HG03469 (cell line): ENCODE data around the gene IL2.

ENCODE experiments used
- ATAC-seq: cut with Tn5 transposase; IDR thresholded peaks from one replicate; pipeline ENCODE4 v1.9.1; 2021; ENCODE audit warnings: mild to moderate bottlenecking, moderate library complexity, moderate number of reproducible peaks; ENCODE audit not compliant: unreplicated experiment

Gene IL2

DNA sequence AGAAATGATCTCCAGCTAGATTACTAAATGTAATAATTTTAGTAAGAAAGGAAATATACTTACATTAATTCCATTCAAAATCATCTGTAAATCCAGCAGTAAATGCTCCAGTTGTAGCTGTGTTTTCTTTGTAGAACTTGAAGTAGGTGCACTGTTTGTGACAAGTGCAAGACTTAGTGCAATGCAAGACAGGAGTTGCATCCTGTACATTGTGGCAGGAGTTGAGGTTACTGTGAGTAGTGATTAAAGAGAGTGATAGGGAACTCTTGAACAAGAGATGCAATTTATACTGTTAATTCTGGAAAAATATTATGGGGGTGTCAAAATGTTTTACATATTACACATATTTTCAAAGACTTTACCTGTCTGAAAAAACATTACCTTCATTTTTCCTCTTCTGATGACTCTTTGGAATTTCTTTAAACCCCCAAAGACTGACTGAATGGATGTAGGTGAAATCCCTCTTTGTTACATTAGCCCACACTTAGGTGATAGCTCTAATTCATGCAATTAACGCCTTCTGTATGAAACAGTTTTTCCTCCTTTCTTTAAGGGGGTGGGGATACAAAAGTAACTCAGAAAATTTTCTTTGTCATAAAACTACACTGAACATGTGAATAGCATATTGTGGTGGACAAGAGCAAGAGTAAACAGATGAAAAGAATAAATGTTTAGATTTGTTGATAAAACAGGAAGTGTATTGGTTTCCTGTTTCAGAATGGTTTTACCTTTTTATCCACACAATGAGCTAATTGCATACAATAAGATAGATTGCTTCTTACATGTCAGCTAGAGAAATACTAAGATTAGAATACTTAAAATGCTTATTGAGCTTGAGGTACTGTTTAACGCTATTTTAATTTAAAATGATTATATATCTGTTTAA, at the start of gene IL2:
Gene IL2 (minus strand): TSS at position 495 of the 886 bp plus-strand sequence. CDS start 285 bp downstream, at position 210.
- no peak for ATAC-seq

DNA sequence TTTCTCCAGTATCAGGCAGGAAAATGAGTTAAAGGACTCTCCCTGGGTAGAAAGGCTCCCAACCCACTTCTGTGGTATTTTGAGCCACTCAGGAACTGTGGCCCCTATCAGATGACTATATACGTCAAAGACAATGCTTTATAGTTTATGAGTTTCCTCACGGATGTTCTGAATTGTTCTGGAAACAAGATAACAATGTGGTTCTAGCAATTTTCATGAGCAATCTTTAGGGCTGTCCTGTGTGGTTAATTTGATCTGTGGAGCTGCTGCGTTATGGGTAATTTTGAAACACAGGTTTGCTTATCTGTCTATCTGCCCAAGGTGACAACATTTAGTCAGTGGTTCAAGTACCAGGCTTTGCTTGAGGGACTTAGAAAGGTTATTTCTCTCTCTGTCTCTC, 46.7 kb upstream of the IL2 start:
- ATAC-seq: no peak

DNA sequence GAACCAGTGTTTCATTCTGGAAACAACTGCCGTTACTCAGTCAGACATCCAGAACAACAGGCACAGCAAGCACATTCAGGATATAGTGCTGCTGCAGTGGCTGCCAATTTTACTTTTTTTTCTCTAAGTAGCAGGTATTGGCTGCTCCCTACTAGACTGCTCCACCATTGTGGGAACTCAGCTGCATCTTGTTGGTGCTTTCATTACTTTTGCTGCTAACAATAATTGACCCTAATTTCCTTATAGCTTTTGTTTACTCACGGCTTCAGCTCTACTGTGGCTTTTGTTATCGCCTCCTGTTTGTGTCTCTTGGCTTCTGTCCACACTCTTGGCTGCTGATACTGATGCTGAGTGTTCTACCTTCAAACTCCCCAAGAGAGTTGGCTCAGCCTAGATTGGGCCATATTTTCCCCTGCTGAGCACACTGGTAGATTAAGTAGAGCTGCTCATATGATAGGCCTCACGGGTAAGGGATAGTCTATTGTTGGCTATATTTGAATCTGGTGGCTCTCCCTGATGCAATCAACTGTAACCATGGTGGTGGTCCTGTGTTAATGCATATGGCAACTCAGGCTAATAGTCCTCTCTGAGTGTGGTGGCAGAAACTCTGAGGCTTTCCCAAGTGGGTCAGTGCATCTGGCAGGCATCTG, 44.5 kb upstream of the IL2 start:
- no peak for ATAC-seq

DNA sequence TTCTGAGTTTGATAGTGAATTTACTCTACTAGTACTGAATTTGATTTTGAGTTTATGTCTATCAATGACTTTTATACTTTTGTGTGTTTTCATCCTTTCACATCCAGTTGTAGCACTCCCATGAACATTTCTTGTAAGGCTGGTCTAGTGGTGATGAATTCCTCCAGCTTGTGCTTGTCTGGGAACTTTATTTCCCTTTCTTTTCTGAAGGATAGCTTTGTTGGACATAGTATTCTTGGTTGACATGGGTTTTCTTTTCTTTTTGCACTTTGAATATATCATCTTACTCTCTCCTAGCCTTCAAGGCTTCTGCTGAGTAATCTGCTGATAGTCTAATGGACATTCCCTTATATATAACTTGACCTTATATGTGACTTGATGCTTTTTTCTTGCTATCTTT, 32.5 kb upstream of the IL2 start:
- ATAC-seq: no peak

DNA sequence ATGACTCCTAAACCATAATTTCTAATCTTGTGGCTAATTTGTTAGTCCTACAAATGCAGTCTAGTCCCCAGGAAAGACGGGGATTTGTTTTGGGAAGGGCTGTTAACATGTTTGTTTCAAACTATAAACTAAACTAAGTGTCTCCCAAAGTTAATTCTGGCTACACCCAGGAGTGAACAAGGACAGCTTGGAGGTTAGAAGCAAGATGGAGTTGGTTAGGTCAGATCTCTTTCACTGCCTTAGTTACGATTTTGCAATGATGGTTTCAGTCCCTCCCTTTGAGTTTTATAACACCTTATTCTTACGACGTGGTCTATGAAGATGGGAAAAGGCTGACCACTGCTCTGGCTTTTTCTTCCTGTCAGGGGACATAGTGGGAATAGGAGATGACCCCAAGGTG, 27.0 kb upstream of the IL2 start:
- ATAC-seq: no peak

DNA sequence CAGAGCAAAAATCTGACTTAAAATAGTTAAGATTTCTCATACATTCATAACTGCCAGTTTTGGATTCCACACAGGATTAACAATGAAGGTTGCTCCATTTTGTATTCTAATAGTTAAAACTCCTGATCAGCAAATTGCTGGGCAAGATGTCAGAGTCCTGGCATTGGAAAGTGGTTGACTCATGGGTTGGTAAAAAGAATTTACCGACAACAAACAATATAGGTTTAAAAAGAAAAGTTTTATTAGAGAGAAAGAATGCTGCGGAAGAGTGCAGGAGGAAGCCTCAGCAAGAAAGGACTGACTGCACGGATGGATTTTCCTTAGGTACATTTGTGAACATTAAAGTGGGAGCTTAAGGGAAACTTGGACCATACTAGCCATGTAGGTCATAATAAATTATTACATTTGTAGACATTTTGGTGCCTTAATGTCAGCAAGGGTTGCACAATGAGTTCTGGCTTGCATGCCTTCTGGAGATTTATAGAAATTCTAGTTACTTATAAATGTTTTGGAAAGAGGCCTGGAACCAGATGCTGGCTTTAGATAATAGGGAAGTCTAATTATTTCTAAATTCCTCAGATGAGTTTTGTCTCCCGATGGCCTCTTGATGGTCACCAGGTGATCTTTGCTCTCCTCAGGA, 25.4 kb upstream of the IL2 start:
- no peak for ATAC-seq

DNA sequence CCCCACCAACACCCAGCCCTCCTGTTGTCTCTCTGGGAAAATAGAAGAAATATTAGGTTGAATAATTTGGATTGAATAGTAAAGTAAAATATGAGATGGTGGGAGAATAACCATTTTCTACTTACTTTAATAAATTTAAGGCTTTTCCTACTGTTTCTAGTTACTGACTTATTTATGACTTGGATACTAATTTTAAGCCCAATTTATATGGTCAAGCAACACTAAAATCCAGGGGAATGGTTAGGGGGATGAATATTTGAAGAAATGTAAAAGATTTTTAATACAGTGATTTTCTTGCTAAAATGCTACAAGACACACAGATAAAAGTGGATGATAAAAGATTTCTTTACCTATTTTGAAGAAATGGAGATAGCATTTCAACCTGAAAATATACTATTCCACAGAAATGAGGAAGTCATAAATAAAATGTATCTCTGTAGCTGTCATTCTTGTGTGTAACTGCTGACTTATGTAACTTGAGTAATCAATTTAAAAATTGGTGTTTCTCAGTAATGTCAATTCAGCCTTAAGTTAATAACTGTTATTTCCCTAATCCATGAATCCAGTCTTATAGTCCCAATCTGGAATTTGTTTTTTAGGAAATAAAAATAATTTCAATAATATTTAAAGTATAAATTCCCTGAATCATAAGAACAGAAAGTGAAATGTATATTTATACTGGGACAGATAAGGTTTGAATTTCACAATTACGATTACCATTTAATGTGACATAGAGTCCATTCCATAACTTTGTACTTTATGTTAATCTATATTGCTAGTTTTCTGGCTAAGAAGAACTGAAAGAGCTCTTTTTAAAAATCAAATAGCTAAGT, 24.3 kb upstream of the IL2 start:
- ATAC-seq: no peak

DNA sequence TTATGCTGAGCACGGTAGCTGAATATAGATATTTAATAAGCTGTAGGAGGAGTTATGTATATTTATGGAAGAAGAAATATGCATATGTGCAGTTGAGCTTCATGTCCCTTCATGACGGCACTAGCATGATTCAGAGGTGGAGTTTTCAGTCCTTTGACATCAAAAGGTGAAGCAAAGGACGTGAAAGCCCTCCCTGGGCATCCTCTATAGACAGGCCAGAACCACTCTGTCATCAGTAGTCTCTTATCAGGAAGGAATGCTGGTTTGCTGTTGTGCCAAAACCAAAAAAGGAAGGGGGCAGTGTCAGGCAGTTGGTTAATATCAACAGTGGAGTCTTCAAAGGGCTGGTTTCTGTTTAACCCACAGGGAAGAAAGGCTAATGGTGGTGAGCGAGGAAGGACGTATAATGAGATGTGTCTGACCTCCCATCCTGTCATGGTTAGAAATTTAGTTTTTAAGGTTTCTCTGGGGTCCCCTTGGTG, 23.5 kb upstream of the IL2 start:
- ATAC-seq: no peak

DNA sequence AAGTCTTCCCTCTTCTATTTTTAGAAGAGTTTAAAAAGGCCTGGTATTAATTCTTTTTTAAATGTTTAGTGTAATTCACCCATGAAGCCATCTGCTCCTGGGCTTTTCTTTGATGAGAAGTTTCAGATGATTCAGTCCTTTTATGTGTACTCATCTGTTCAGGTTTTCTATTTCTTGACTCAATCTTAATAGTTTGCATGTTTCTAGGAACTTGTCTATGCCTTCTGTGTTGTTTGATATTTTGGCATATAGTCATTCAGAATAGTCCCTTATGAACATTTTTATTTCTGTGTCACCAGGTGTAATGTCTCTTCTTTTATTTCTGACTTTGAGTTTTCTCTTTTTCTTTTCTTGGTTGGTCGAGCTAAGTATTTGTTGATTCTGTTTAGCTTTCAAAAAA, 20.2 kb upstream of the IL2 start:
- no peak for ATAC-seq

DNA sequence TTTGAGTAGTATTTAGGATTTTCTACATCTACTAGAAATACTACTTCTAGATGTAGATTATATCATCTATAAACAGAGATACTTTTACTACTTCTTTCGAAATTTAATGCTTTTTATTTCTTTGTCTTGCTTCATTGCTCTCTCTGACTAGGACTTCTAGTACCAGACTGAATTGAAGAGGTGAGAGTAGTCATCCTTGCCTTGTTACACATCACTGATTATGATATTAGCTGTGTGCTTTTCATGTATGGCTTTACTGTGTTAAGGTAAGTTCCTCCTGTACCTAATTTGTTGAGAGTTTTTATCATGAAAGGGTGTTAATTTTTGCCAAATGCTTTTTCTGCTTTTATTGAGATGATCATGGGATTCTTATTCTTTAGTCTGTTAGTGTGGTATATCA, 19.6 kb upstream of the IL2 start:
- ATAC-seq: no peak

DNA sequence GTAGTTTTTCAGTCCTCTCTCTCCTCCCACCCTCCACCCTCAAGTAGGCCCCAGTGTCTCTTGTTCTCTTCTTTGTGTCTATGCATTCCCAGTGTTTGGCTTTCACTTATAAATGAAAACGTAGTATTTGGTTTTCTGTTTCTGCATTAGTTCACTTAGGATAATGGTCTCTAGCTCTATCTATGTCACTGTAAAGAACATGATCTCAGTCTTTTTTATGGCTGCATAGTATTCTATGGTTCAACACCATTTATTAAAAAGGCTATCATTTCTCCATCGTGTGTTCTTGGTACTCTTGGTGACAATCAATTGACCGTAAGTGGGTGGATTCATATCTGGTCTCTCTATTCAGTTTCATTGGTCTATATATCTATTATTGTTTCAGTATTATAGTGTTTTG, 18.7 kb upstream of the IL2 start:
- ATAC-seq: no peak

DNA sequence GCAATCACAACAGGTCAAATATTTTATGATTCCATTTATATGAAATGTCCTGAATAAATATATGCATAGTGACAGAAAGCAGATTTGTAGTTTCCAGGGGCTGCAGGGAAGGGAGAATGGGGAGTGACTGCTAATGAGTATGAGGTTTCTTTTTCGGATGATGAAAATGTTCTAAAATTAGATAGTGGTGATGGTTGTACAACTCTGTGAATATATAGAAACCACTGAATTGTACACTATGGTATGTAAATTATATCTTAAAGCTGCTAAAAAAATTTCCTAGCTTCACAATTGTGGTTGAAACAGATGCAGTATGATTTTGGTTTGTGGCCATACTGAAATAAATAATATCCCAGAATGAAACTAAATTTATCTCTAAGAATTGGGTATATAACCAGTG, 12.9 kb upstream of the IL2 start:
- no peak for ATAC-seq

DNA sequence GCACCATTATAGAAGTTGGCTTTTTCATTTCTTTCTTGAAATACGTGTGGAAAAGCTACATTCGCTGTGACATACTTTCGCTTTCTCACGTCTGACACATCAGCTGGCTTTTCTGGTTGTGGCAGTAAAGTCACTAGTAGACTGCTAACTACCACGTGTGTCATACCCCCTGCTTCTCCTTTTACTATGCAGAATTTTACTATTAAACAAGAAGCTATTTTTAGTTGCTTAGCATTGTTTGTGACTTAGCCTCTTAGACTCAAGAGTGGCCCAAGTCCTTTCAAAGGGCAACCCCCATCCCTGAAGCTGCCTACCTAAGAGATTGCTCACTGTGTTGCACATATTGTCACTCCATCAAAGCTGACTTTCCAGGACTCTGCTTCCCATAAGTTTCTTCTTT, 2.1 kb upstream of the IL2 start:
- peak; percentile 85 for ATAC-seq

DNA sequence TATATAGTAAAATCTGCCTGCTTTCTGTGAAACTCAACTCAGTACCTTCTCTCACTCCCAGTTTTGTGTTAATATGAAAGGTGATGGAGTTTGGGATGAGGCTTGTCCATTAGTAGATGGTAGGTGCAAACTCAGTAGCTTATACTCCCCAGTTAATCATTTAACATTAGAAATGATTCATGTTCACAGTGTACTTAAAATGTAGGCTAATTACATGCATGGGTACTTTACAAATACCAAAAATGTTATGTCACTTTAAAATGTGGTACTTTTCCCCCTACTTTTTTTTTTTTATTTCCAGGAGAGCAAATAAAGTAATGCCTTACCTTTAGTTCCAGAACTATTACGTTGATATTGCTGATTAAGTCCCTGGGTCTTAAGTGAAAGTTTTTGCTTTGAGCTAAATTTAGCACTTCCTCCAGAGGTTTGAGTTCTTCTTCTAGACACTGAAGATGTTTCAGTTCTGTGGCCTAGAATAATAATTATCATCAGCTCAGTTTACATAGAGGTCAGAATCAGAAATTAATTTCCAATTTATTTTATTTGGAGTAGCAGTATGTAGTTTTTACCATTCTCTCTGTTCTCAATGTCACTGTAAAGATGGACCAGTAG, 3.0 kb downstream of the IL2 start:
- ATAC-seq: no peak

DNA sequence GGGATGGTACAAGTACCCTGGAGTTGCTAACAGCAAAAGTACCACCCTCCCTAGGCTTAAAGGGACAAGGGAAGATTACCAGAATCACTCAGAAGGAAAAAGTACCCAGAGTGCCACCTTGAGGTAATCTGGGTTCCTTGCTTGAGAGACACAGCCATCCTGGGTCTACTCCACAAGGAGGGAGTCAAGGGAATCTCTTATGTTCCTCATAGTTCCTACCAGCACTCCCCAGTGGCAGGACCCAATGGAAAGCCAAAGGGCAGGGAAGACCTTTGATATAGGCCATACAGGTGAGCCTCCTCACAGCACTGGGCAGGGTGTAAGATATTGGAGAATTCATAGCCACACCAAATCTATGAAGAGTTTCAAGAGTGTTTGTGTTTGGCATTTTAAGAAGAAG, 5.7 kb downstream of the IL2 start:
- no peak for ATAC-seq

DNA sequence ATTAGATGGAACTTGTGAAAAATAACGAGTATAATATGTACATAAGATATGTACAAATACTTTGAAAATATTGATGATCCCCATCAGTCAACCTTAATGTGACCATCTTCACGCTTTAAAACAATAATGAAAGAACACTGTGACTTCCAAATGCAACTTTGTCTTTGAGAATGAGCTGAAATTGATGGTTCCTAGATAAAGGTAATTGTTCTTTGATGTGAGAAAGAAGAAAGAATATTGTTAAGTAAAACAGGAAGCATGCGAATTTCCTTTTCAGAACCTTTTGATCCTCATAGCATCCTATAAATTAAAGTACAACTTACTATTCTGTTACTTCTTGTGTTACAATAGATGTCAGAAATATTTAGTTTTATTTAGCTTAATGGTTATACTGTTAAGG, 22.2 kb downstream of the IL2 start:
- no peak for ATAC-seq

DNA sequence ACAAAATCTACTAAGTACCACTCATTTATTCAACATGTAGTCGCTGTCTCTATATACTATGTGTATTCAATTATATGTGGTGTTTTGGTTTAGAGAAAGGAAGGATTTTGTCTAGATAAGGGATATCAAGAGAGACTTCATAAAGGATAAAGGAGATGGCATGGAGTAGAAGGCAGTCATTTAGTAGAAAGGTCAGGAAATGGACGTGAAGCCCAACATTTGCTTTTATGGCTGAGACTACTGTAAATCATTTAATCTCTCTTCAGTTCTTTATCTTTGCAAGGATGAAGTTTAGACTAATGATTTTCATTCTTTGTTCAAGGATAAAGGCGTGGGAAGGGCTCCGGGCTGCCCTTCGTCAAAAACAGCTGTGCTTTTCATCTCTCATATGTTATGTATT, 25.2 kb downstream of the IL2 start:
- no peak for ATAC-seq

DNA sequence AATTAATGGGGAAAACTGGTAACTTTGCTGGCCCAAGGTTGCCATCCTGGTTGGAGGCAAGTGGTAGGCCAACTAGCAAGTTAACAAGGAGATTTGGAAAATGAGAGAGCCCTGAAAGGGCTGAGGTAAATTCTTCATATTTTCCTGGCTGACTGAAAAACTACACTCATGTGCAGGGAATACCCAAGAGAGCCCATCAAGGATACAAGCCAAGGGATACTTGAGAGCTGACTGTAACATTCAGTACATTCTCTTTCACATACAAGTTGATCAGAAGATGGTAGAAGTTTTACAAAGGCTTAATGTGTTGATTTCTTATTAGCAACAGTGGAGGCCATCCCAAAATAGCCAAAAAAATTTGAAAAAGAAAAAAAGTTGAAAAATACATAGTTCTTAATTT, 33.3 kb downstream of the IL2 start:
- ATAC-seq: no peak

DNA sequence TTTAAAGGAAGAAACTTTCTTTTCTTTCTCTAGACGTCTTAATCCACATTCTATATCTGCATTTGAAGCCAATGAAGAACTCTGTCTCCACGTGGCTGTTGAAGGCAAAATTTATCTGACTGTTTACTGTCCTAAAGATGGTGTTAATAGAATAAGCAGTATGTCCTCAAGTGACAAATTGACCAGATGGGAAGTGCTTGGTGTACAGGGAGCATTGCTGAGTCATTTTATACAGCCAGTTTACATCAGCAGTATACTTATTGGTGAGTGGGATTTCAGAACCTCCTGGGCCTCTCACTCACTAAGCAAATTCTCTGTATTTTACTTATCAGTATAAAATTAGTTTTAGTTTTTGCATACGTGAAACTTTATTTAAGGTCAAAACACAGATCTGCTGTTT, 44.0 kb downstream of the IL2 start:
- no peak for ATAC-seq

DNA sequence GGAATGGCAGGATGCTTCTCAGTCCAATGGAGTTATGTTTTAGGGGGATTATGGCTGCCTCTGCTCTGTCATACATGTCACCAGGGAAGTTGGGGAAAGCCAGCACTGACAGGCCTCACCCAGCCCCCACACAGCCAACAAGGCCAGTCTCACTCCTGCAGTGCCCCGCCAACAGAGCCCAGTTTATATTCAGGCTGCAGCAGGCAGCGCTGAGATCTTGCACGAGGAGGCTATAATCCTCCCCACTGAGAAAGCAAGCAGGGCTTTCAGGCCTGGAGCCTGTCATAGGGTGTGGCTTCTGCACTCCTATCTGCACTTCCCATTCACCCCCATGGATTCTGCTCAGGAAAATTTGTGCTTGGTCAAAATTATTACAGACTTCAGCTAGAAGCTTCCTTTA, 52.7 kb downstream of the IL2 start:
- ATAC-seq: no peak
